HG03432 (cell line): ENCODE results near the gene CIAO3.
A peak's percentile ranks its signal among the peaks of the same experiment; 100 is the strongest.

Experiments
- ATAC-seq: cut with Tn5 transposase; IDR thresholded peaks from one replicate; pipeline ENCODE4 v1.9.1; 2021; ENCODE audit warnings: mild to moderate bottlenecking, moderate library complexity; ENCODE audit not compliant: unreplicated experiment

CIAO3 gene

DNA sequence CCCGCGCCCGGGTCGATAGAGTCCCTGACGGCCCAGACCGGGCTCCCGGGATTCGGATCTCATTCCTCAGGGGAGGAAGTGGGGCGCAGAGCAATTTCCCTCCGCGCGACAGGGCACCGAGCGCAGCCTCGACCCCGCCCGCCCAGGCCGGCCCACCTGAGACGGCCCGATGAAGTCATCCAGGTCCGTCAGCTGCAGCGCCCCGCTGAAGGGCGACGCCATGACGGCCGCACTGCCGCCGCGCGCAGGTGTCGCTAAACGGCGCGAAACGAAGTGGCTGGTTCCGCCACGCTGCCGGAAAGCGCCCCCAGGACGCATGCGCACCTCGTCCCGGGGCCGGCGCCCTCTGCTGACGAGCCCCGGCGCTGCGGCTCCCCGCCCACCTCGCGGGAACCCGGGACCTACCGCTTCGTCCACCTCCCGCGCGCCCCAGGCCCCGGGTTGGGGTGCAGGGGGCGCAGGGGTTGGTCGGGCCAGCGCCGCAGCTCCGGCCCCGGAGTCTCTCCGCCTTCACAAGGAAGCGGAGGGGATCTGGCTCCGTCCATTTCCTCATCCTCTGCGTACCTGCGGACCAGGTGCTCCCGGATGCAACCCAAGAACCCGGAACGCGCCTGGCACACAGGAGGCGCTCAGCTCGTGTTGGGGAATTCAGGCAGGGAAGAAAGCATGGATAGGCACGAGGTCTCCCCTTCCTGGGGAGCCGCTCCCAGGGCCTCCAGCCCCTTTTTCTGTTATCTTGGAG lies at the start of gene CIAO3:
Gene CIAO3, minus strand, starts transcription at position 234 of the 742 bp plus-strand sequence. Its CDS starts 12 bp downstream, at position 222.
- peak; percentile 80 for ATAC-seq

DNA sequence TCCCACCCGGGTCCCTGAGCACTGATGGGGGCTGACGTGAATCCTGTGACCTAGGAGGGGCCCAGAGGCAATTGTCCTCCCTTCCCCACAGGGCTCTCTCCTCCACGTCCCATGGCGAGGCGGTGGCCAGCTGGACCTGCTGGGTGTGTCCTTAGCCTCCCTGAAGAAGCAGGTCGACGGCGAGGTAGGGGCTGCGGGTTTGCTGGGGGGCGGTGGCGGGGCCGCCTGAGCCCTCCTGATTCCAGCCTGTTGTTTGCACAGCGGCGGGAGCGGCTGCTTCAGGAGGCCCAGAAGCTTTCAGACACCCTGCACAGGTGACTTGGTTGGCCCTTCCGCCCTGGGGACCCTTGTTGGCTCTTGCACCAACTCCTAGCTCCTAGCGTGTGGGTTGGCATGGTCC lies 49.3 kb upstream of the CIAO3 start:
- no peak for ATAC-seq

DNA sequence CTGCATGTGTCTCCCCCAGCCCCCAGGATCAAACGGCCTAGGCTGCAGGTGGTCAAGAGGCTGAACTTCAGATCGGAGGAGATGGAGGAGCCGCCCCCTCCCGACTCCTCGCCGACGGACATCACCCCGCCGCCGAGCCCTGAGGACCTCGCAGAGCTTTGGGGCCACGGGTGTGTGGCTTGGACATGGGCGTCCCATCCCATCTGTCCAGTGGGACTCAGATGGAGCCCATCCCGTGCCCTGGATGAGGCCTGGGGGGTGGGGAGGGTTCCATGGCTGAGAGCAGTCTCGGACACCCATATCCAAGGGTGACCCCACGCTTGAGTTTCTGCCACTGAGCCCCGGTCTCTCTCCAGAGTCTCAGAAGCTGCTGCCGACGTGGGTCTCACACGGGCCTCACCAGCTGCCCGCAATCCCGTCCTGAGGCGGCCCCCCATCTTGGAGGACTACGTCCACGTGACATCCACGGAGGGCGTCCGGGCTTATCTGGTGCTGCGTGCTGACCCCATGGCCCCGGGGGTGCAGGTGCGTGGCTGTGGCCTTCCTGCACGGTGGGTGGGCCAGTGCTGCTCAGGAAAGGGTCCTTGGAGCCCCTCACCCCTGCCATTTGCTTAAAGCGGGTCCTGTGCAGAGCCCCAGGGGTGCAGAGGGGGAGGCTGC lies 48.5 kb upstream of the CIAO3 start:
- no peak for ATAC-seq

DNA sequence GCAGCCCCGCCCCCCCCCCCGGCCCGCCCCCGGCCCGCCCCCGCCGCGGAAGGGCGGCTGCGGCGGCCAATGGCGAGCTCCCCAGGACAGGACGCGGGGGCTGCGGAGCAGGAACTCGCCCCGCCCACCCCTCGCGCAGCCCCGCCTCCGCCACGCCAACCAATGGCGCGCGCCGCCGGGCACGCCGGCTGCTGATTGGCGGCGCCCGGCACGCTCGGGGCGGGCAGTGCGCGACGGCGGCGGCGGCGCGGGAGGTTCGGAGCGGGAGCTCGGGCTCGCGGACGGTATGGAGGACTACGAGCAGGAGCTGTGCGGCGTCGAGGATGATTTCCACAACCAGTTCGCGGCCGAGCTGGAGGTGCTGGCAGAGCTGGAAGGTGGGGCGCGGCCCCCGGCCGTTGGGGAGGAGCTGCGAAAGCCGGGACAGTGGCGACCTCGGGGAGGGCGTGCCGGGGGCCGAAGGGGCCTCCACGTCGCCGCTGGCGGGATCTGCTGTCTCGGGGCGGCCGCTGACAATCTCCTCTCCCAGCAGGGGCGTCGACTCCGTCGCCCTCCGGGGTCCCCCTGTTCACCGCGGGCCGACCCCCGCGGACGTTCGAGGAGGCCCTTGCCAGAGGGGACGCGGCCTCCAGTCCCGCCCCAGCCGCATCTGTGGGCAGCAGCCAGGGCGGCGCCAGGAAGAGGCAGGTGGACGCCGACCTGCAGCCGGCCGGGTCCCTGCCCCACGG lies 47.8 kb upstream of the CIAO3 start, which contains the start of gene CHTF18:
Gene CHTF18, plus strand, starts transcription at position 222 of the 728 bp plus-strand sequence. Its CDS starts 65 bp downstream, at position 287.
- peak; percentile 74 for ATAC-seq

GRCh38 chr16:787978-788398 lies 47.2 kb upstream of the CIAO3 start, which contains the start of gene RPUSD1:
Gene RPUSD1 (minus strand): TSS chr16:788381. CDS start chr16:787737, 644 bp downstream.
- ATAC-seq = peak; percentile 21

DNA sequence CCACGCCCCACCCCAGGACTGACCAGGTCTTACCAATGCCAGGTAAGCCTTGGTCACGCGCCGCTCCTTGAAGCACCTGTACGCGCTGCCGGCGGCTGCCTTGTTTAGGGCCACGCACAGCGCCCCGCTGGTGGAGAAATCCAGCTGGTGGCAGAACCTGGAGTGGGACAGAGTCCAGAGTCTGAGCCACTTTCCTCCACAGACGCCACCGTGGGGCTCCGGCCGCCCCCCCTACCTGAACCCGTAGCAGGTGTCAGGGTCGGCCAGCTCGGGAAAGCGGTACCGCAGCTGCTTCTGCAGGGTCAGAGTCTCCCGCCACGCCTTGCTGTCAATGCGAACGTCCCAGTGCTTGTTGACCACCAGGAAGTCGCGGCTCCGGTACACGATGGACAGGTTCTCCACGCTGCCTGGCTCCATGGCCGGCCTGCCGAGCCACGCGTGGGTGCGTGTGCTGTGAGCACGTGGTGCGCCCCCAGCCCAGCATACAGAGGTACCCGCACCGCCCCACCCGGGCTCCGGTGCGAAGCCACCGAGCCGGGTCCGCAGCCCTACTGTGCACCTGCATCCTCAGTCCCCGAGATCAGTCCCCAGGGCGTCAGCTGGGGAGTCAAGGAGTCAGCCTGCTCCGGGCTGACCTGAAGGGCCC lies 46.6 kb upstream of the CIAO3 start:
- ATAC-seq = peak; percentile 3

DNA sequence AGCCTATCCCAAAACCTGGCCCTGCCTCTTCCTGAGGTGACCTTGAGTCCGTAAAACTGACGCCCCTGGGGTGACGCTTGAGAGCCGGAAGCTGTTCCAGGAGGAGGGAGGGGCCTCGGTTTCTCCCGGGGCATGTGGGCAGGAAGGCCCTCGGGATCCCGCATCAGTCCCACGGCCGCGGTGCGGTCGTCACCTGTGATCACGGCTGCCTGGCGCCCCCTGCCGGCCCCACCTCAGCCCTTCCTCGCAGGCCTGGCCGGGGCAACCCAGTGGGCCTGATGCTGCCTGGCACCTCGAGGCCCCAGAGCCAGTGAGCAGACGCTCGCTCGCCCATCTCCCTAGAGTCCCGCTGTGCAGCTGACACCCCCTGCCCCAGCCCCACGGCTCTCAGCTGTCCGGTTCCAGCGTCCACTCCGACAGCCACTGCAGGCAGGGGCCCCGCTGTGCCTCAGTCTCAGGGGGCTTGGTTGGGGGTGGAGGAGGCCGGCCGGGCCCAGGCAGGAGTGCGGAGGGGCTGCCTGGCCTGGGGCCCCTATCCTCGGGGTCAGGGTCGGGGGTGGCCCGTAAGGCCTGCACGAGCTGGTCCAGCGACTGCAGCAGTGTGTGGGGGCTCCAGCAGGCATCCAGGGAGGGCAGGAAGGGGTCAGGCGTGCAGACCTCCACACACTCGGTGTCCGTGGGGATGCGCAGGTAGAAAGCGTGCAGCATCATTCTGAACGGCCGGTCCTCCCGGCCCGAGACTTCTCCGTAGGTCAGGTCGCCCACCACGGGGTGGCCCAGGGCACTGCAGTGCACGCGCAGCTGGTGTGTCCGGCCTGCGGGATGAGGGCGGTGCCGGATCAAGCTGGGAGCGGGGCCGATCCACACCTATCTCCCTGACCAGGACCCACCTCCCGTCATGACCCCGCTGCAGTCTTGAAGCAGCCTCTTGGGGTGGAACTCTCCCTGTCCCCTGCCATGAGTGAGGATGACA lies 45.1 kb upstream of the CIAO3 start:
- ATAC-seq = no peak

GRCh38 chr16:784431-784830 lies 43.6 kb upstream of the CIAO3 start:
- no peak for ATAC-seq

- no peak for ATAC-seq
These were observed 42.8 kb upstream of the CIAO3 start for GRCh38 chr16:783404-784161.

GRCh38 chr16:782766-783403 lies 42.1 kb upstream of the CIAO3 start:
- no peak for ATAC-seq

- no peak for ATAC-seq
These were observed 41.5 kb upstream of the CIAO3 start for GRCh38 chr16:782258-782657.

GRCh38 chr16:781346-782010 lies 40.7 kb upstream of the CIAO3 start:
- no peak for ATAC-seq

DNA sequence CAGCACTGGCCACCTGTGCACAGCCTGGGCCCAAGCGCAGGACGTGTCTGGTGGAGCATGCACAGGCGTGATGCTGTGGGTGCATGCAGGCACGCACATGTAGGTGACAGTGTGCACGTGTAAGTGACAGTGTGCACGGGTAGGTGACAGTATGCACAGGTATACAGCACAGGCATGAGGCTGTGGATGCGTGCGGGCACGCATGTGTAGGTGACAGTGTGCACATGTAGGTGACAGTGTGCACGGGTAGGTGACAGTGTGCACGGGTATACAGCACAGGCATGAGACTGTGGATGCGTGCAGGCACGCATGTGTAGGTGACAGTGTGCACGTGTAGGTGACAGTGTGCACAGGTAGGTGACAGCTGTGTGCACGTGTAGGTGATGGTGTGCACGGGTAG lies 39.5 kb upstream of the CIAO3 start:
- ATAC-seq = no peak

GRCh38 chr16:779561-779960 lies 38.8 kb upstream of the CIAO3 start:
- ATAC-seq = no peak

DNA sequence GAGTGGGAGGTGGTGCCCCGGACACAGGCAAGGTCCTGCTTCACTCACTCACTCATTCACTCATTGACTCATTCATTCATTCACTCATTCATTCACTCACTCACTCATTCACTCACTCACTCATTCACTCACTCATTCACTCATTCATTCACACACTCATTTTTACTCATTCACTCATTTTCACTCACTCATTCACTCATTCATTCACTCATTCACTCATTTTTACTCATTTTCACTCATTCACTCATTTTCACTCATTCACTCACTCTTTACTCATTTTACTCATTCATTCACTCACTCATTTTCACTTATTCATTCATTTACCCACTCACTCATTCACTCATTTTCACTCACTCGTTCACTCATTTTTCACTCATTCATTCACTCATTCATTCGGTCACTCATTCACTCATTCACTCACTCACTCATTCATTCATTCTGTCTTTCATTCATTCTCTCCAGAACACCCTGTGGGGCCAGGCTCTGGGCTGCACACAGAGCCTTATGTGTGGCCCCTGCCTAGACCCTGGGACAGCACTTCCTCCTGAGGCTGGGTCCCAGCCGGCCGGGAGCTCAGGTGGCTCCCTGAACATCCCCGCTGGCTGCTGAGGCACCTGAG lies 38.2 kb upstream of the CIAO3 start:
- ATAC-seq = no peak

- ATAC-seq = no peak
These were observed 37.6 kb upstream of the CIAO3 start for GRCh38 chr16:778447-778846.

GRCh38 chr16:777826-778225 lies 37.0 kb upstream of the CIAO3 start:
- ATAC-seq = no peak

- no peak for ATAC-seq
These were observed 36.0 kb upstream of the CIAO3 start for GRCh38 chr16:776824-777223.
